GM21737 (cell line): Measurements from ENCODE around the gene ZP2.
"Not testable (repeated sequence)": the region's sequence is repeated elsewhere in the genome, so short reads cannot be mapped to it uniquely, and the experiment has no call there.

Experiments used
- ATAC-seq: cut with Tn5 transposase; IDR thresholded peaks from one replicate; pipeline ENCODE4 v1.9.1; 2021; ENCODE audit warnings: mild to moderate bottlenecking, moderate library complexity; ENCODE audit not compliant: unreplicated experiment

Gene ZP2

DNA sequence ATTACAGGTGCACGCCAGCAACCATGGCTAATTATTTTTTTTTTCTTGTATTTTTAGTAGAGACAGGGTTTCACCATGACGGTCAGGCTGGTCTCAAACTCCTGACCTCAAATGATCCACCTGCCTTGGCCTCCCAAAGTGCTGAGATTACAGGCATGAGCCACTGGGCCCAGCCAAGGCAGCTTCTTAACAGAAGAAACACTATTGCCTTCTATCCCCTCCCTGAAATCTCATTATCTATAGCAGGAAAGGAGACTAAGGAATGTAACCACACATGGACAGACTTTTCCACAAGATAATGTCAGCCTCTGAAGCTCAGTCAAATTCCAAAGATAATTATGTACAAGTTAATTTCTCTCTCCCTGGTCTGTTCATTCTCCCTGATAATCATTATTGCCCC lies 5.7 kb upstream of the ZP2 start:
- ATAC-seq = no peak

DNA sequence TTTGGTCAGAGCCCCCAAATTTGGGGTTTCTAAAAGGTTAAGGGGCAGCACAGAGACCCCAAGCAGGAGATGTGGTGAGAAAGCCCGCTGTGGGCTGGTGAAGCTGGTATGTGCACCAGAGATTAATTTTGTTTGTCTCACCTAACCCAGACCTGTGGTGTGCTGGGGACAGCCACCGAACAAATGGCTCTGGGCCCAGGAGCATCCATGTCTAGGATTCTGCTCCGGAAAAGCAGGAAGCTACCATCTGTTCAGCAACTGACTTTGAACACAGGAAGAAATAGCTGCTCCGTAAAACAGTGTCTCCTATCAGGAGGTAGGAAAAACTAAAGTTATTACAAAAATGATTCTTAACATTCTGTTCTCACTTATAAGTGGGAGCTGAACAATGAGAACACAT lies 2.7 kb upstream of the ZP2 start:
- no peak for ATAC-seq

DNA sequence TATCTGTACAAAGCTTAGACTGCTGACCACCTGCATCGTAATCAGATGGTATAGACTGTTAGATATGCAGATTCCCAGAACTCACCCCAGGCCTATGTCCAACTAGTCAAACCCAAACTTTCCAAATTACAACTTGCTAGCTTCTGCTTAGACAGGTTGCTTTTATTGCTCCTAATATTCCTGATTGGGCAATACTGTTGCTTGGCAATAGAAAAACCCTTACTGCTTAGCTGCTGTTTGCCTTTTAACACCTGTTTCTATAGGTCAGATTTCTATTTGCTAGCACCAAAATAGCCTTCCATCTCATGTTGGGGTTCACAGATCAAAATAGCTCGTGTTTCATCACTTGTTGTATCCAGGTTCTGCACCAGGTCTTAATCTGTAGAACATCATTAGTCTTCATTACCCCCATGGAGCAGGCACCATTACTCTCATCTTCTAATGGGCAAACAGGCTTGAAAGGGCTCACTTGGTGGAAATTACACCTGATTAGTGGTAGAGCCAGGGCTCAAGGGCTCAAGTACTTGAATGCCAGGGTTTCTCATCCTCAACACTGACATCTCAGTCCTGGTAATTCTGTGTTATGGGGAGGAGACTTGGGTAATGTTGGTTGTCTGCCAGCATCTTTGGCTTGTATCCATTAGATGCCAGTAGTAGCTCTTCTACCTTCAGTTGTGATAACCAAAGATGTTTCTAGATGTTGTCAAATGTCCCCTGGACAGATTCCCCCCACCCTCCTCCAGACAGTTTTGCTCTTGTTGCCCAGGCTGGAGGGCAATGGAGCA lies 2.7 kb downstream of the ZP2 start:
- ATAC-seq = no peak

DNA sequence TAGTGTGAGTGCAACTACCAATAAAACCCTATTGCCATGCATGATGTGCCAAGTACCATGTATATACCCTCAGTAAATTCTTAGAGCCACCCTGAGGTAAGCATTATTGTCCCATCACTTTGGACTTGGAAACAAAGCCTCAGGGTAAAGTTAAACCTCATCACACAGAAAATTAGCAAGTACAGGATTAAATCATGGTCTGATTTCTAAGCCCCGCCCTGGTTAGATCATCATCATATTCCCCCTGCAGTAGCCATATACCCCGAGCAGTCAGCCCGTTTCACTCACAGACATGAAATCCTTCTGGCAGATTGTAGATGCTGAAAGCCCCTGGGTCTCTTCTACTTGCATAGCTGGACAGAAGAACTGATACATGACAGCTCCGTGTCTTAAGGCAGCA lies 4.8 kb downstream of the ZP2 start:
- ATAC-seq = no peak

DNA sequence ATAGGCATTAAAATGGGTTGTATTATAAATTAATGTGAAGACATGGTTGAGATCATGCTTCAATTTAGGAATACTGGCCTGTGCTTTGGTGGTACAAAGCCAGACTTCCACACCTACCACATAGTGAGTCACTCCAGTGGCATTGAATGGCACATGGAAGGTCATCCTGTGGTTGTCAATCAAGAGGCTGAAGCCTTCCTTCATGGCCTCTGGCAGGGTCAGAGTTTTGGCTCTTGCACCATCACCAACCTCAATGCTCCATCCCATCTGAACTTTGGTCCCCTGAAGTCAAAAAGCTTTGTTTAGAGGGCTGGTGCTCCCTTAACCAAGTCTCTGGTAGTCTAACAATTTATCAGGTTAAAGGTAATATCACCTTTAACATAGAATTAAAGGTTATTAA lies 6.1 kb downstream of the ZP2 start:
- no peak for ATAC-seq

DNA sequence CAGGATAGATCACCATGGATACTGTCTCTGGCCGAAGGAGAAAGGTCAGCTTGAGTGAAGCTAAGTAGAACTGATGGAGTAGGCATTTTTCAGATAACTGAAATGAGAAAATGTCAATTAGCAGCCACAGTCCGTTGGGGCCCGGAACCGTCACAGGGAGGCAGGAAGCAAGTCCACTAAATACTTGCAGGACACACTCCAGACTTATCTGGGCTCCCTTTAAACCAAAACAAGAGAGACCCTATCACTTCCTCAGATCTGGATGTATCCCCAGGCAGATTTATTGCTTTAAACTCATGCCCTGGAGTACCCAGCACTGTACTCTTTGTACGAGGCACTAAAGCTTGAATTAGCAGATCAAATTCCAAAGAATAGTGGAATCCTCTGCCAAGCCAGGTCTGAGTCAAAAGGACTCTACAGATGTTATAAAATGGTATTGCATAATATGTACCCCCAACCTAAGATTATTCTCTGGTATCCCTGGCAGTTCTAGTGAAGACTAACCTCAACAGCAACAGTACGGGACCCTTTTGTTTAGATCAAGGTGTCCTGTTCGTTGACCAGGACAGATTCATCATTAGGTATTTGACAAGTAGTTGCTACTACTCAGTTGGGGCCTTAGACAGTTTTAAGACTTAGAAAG lies 8.1 kb downstream of the ZP2 start:
- ATAC-seq = no peak

DNA sequence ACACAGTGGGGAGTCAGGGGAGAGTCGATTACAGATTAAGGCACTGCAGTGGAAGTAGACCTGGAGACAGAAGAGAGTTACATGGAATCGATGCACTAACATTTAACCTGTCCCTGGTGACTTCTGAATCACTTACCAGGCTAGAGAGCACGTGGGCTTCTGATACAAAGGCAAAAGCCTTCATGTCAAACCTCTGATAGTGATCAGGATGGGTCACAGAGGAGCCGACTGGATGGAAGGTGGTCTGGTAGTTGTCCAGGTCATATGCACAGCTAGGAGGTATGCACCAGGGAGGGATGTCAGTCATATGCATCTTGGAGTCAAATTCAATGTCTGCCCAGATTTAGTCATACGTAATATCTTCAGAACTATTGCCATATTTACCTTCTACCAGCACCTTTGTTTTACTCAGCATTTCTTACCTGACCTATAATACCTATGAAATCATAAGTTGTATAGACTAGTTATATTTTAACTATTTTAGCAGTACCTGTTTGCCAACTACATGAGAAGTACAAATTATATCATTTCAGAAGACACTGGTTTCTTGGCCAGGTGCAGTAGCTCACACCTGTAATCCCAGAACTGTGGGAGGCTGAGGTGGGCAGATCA lies 11.7 kb downstream of the ZP2 start:
- ATAC-seq = no peak

DNA sequence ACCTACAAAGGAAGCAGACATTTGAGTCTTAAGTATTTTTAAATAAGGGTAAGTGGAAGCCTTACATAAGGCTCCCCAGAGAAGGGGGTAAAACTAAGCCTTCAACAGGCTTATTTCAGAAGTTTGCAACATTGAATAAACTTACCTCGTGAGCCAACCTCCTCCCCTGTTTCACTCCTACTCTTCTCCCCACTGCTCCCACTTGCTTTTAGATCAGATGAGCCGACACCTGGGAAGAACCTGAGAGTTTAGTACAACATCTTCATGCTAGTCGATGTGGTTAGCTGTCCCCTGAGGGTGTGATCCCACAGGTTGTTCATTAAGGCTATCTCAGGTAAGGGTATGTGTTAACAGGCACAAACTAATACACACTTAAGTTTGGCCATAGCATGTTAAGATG lies 13.8 kb downstream of the ZP2 start:
- ATAC-seq = no peak

DNA sequence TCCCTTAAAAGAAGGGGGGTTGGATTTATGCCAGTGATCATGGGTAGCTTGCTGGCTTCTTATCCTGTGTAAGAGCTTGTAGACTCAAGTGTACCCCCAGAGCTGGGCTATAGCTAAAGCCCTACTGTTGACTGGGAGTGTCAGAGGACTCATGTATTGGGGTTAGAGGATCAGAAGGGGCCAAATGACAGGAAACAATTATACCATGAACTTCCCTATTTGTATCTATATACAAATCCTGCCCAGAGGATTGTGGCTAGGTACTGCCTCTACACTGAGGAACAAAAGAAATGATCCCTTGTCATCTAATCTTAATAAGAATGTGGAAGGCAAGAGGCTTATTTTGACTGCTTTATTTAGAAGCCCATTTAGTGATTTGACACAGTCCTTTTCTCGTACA lies 14.3 kb downstream of the ZP2 start:
- no peak for ATAC-seq

DNA sequence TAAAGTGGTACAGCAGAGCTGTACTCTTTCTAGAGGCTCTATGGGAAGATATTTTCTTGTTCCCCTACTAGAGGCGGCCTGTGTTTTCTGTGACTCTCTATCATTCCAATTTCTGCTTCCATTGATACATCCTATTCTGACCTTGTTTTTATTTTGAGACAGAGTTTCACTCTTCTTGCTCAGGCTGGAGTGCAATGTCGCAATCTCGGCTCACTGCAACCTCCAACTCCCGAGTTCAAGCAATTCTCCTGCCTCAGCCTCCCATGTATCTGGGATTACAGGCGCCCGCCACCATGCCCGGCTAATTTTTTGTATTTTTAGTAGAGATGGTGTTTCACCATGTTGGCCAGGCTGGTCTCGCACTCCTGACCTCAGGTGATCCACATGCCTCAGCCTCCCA lies 16.0 kb downstream of the ZP2 start:
- not testable (repeated sequence) for ATAC-seq

DNA sequence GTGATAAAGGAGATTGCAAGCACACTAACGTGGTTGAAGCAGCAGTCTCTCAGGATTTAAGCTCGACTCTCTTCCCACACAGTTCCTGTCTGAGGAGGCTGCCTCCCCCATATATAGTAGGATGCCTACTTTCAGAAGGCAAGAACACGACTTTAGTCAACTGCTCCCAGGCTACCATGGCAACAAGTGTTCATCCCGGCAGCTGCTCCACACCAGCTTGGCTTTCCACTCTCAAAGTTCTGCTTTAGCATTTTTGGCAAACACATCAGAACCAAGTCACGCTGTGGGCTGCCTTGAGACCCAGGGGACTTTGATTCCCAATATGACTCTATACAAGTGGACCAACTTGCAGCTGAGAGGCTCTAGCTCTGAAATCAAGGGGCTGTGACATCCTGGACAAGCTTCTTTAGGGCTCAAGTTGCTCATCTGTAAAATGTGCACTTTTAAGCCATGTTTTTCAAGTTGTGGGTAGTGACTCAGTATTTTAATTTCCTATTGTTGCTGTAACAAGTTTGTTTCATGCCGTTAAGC lies 16.5 kb downstream of the ZP2 start:
- ATAC-seq = no peak

DNA sequence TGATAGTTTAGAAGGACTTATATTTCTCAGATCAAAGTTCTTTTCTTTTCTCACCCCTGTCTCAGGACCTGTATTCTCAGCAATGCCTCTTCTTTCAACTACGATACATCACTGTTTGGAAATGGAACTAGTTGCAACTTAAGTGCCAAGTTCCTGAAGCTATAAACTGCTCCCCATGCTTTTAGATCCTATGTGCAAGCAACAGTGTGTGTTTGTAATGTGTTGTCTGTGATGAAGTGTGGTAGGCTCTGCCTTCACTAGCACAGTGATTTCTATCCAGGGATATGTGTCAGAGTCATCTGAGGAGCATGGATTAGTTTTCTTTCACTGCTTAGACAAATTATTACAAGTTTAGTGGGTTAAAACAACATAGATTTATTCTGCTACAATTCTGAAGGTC lies 18.4 kb downstream of the ZP2 start:
- no peak for ATAC-seq

DNA sequence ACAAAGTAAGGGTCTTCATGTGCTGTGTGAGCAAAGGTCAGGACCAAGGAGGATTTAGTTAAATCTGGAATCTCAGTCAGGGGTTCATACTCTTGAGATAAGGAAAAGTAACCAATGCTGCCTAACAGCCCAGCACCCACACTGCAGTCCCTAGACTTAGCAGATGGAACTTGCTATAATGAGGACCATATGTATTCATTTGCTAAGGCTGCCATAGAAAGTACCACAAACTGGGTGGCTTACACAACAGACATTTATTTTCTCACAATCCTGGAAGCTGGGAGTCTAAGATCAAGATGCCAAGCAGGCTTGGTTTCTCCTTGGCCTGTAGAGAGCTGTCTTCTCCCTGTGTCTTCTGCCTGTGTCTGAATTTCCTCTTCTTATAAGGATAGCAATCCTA lies 20.8 kb downstream of the ZP2 start:
- ATAC-seq = no peak

DNA sequence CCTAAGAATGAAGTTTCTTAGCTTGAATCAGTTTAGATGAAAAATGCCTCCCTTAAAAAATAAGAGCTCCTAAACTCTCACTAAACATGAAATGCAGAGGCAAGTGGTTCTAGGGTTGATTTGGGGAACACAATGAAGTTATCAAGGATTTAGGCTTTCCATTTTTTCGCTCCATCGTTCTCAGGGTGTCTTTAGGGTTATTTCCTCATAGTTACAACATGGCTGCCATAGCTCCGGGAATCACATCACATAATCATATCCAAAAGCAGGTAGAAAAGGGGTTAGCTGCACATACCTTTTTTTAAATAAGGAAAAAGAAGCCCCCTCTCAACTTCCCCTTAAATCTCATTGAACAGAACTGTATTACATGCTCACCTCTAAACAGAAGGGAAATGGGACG lies 21.4 kb downstream of the ZP2 start:
- ATAC-seq = no peak

DNA sequence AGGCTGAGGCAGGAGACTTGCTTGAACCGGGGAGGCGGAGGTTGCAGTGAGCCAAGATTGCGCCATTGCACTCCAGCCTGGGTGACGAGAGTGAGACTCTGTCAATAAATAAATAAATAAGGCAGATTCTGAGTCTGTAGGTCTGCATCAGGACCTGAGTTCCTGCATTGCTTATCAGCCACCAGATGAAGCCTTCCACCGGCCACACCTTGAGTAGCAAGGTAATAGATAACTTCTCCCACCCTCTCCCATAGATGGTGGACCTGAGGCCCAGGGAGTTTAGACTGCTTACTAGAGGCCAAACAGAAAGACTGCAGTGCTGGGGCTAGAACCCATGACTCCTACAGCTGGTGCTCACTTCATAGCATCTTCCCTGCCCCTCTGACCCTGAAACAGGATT lies 22.1 kb downstream of the ZP2 start:
- no peak for ATAC-seq

DNA sequence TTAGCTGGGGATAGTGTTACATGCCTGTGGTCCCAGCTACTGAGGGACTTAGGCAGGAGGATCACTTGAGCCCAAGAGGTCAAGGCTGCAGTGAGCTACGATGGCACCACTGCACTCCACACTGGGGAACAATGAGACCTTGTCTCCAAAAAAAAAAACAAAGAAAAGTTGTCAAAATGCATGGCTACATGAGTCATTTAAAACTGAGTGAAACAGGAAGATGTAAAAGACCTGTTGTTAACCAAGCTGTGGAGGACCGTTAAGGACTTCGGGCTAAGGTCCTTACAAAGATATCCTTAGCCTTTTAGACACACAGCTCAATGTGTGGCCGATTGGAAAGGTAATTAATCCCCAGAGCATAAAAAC lies 25.1 kb downstream of the ZP2 start:
- ATAC-seq = no peak

DNA sequence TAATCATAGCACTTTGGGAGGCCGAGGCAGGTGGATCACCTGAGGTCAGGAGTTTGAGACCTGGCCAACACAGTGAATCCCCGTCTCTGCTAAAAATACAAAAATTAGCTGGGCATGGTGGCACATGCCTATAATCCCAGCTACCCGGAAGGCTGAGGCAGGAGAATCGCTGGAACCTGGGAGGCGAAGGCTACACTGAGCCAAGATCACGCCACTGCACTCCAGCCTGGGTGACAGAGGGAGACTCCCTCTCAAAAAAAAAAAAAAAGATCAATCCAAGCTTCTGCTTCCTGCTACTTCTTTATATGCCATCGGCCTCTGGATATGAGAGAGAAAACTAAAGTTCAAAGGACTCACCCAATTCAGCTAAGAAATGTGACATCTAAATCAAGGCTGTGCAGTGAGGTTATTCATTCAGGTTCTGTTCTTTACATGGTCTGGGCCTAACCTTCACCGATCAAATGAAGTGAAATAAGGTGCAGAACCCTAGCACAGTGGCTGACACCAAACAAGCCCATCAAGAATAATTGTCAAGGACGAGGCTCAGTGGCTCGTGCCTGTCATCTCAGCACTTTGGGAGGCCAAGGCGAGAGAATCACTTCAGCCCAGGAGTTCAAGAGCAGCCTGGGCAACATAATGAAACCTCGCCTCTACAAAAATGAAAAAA lies 25.6 kb downstream of the ZP2 start:
- no peak for ATAC-seq

DNA sequence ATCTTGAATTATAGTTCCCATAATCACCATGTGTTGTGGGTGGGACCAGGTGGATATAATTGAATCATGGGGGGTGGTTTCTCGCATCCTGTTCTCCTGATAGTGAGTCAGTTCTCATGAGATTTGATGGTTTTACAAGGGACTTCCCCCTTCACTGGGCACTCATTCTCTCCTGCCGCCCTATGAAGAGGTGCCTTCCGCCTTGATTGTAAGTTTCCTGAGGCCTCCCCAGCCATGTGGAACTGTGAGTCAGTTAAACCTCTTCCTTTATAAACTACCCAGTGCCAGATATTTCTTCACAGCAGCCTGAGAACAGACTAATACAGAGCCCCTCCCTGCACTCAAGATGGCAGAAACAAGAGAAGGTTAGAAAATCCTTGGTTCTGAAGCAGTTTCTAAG lies 26.5 kb downstream of the ZP2 start:
- ATAC-seq = no peak

DNA sequence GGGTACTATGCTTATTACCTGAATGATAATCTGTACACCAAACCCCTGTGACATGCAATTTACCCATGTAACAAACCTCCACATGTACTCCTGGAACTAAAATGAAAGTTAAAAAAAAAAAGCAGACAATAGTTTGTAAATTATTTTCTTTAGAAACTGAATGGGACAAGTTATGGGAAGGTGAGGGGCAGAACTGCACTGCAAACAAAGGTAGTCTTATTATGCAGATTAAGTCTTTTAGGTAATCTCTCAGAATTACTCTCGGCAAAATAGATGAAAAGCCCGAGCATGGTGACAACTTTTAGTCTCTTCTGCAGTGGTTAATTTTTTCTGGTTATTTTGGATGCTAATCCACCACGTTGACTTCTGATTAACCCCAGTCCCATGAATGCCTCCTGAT lies 27.4 kb downstream of the ZP2 start:
- no peak for ATAC-seq

DNA sequence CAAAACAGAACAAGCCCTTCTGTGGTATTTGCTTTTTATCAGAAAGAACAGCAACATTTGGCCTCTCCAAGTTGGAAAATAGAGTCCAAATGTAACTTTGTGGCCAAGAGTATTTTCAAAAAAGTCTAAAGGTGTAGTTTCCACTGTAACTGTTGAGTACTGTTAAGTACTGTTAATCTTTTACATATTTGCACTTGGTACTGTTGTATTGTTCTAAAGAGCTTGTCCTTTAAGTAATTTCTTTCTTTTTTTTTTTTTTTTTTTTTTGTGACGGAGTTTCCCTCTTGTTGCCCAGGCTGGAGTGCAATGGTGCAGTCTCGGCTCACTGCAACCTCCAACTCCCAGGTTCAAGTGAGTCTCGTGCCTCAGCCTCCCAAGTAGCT lies 31.4 kb downstream of the ZP2 start:
- ATAC-seq = no peak

DNA sequence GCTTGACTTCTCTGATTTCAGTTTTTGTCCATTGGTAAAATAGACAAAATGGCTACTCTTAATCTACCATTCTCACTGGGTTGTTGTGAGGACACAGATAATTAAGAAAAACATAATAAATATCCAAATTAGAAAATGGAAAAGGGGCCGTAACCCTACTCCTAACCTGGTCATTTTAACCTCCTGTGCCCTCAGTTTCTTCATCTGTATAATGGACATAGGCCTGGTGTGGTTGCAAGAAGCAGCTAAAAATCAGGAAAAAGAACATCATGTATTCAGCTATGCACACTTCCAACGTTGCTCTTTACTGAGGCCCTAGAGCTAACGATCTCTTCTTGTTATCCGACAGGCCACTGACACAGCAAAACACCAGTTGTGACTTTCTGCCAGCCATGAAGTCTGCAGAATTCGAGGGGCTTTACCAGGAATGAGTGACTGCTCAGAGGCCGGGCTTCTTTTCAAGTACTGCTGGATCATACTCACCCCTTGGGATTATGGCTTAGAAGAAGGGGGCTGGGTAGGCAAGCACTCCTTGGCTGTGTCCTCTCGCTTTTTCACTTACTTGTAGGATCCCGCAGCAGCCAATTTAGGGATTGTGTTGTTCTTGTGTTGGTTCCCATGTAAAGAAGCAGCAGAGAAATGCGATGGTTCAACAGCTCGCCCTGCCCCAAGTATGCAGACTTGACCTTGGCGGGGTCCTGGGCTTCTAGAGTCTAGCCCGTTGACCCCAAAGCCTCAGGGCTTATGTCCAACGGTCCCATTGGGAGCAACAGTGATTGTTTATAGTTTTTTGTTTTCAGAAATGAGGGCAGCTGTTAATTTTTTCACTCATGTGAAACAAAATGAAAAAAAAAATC lies 32.0 kb downstream of the ZP2 start:
- ATAC-seq = no peak
